ENCODE measurements around the gene CEP192.

The CEP192 gene

GRCh38 chr18:13147130-13147529 lies 156.0 kb downstream of the CEP192 start:
- H3K4me1 ChIP-seq (ENCODE audit: control insufficient read depth in 1 of 2, insufficient read depth in 1 of 2, low read depth in 1 of 2, low read length in 1 of 2), result peaks cover 3 to 9% of the 10 kb centered on the region in 2 experiments
- H3K4me3 ChIP-seq (ENCODE audit: low read depth in 1 of 2, low read length in 1 of 2), result no peak overlapping the region
- H3K36me3 ChIP-seq, result no peaks in the 10 kb centered on the region
- no peak overlapping the region for H3K27ac ChIP-seq
- TF ChIP-seq CTCF (IDR thresholded peaks at IDR 0.05), result no peak
- peaks cover 12% of the 10 kb centered on the region for H3K9me3 ChIP-seq
- H3K27me3 ChIP-seq, result no peaks in the 10 kb centered on the region

GRCh38 chr18:13151656-13152055 lies 160.5 kb downstream of the CEP192 start:
- Histone ChIP-seq H3K4me3 (ENCODE audit: low read depth in 1 of 2, low read length in 1 of 2) (no peak overlapping the region), H3K27me3 (no peaks in the 10 kb centered on the region), H3K4me1 (ENCODE audit: control insufficient read depth in 1 of 2, insufficient read depth in 1 of 2, low read depth in 1 of 2, low read length in 1 of 2) (peaks cover 3 to 9% of the 10 kb centered on the region in 2 experiments), H3K9me3 (no peaks in the 10 kb centered on the region), H3K27ac (no peak overlapping the region), H3K36me3 (no peaks in the 10 kb centered on the region)
- no peak for TF ChIP-seq CTCF (IDR thresholded peaks at IDR 0.05)

DNA sequence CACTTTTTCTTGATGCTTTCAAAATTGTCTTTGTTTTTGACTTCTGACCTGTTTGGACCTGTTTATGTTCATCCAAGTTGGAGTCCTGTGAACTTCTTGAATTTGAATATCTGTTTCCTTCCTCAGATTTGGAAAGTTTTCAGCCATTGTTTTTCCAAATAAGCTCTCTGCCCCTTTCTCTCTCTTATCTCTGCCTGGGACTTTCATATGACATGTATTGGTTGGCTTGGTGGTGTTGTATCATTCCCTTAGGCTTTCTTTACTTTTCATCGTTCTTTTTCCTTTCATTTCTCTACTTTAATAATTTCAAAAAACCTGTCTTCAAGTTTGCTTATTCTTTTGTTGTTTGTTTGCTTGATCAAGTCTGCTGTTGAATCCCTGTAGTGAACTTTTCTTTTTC lies 167.3 kb downstream of the CEP192 start:
- Histone ChIP-seq H3K4me3 (ENCODE audit: low read depth in 1 of 2, low read length in 1 of 2) (no peak overlapping the region), H3K27ac (no peak overlapping the region), H3K9me3 (peaks cover 7% of the 10 kb centered on the region), H3K27me3 (no peaks in the 10 kb centered on the region), H3K36me3 (no peaks in the 10 kb centered on the region), H3K4me1 (ENCODE audit: control insufficient read depth in 1 of 2, insufficient read depth in 1 of 2, low read depth in 1 of 2, low read length in 1 of 2) (no peaks in the 10 kb centered on the region)
- TF ChIP-seq CTCF (IDR thresholded peaks at IDR 0.05), result no peak

GRCh38 chr18:13159579-13159978 lies 168.4 kb downstream of the CEP192 start:
- Histone ChIP-seq H3K27ac (no peak overlapping the region), H3K9me3 (peaks cover 7% of the 10 kb centered on the region), H3K36me3 (no peaks in the 10 kb centered on the region), H3K27me3 (no peaks in the 10 kb centered on the region), H3K4me3 (ENCODE audit: low read depth in 1 of 2, low read length in 1 of 2) (no peak overlapping the region), H3K4me1 (ENCODE audit: control insufficient read depth in 1 of 2, insufficient read depth in 1 of 2, low read depth in 1 of 2, low read length in 1 of 2) (no peaks in the 10 kb centered on the region)
- peak; percentile 69 for TF ChIP-seq CTCF (IDR thresholded peaks at IDR 0.05)

- H3K36me3 ChIP-seq, result no peaks in the 10 kb centered on the region
Observed at GRCh38 chr18:13161276-13161899, 170.2 kb downstream of the CEP192 start.

More at GRCh38 chr18:13161276-13161899, 170.2 kb downstream of the CEP192 start:
- Histone ChIP-seq H3K27me3 (no peaks in the 10 kb centered on the region), H3K9me3 (peaks cover 7% of the 10 kb centered on the region), H3K27ac (no peak overlapping the region), H3K4me3 (ENCODE audit: low read depth in 1 of 2, low read length in 1 of 2) (no peak overlapping the region), H3K4me1 (ENCODE audit: control insufficient read depth in 1 of 2, insufficient read depth in 1 of 2, low read depth in 1 of 2, low read length in 1 of 2) (no peaks in the 10 kb centered on the region)
- no peak for TF ChIP-seq CTCF (IDR thresholded peaks at IDR 0.05)
